ENCODE results near the gene DVL2.

Gene DVL2

DNA sequence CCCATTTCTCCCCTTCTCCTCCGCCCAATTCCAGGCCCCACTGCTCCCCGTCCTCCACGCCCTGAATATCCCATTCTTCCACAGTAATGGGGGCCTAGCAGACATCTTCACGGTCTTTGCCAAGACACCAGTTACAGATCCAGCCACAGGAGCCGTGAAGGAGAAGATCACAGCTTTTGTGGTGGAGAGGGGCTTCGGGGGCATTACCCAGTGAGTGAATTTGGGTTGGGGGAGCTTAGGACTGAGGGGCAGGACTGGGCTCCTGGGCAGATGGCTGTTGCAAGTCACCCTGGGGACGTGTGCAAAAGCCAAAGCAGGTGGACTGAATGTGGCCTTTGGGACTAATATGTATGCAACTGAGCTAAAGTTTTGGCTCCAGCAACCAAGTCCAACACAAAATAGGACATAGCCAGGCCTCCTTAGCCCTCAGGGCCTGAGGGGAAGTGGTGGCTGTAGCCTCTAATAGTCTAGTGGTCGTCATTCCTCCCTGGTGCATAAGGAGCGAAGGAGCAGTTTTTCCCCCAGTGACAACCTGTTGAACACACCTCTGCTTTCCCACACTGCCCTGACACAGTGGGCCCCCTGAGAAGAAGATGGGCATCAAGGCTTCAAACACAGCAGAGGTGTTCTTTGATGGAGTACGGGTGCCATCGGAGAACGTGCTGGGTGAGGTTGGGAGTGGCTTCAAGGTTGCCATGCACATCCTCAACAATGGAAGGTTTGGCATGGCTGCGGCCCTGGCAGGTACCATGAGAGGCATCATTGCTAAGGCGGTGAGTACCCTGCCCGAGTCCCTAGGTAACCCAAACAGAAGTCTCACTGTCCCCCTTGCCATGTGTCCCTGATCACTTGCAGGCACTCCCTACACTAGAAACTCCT lies 12.0 kb downstream of the DVL2 start:
- no peak overlapping the region for H3K4me3 ChIP-seq (ENCODE audit: low read depth, low read length)
- DNase-seq (ENCODE audit: low read depth) = no peak
- TF ChIP-seq CTCF (conservative IDR thresholded peaks at IDR 0.05; ENCODE audit: low read depth, low read length) = no peak

GRCh38 chr17:7221278-7222092 lies 12.8 kb downstream of the DVL2 start:
- DNase-seq (ENCODE audit: low read depth) = no peak
- no peak for TF ChIP-seq CTCF (conservative IDR thresholded peaks at IDR 0.05; ENCODE audit: low read depth, low read length)
- H3K4me3 ChIP-seq (ENCODE audit: low read depth, low read length) = no peak overlapping the region

DNA sequence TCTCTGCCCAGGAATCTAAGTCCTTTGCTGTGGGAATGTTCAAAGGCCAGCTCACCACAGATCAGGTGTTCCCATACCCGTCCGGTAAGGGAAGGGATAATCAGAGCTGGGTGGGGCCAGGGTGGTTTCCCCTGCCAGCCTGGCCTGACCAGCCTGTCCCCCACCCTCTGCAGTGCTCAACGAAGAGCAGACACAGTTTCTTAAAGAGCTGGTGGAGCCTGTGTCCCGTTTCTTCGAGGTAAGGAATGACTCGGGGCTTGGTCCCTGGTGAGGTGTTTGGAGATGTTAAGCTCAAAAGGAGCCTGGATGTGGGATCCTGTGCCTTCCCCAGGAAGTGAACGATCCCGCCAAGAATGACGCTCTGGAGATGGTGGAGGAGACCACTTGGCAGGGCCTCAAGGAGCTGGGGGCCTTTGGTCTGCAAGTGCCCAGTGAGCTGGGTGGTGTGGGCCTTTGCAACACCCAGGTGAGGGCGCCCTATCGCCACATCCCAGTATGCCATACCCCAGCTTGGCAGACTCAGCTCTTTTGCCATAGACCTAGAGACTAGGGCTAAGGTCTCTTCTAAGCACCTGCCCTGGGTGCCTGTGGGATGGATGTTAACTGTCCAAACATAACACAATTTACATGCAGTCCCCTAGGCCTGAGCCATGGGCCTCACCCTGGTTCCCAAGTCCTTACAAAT lies 13.6 kb downstream of the DVL2 start:
- peak; percentile 77 for DNase-seq (ENCODE audit: low read depth)
- peak; percentile 57 for TF ChIP-seq CTCF (conservative IDR thresholded peaks at IDR 0.05; ENCODE audit: low read depth, low read length)

DNA sequence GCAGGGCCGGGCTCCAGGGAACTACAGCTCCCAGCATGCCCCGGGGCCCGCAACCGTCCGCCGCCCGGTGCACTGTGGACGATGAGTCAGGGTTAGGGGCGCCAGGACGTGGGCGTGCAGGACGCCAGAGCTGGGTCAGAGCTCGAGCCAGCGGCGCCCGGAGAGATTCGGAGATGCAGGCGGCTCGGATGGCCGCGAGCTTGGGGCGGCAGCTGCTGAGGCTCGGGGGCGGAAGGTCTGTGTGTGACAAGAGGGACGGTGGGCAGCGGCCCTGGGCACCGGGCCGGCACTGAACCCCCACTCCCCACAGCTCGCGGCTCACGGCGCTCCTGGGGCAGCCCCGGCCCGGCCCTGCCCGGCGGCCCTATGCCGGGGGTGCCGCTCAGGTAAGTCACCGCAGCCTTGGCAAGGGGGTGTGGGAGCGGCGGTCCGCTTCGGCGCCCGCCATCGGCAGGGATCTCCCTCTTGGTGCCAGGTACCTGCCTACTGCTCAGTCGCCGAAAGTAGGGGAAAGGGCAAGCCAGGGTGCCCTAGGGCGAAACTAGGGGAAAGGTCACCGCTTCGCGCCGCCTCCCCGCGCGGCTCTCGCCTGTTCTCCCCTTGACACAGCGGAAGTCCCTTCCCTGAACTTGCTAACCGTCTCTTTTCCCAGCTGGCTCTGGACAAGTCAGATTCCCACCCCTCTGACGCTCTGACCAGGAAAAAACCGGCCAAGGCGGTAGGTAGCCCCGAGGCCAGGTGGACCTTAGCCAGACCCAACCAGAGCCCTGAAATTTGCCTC lies 14.3 kb downstream of the DVL2 start, which contains the start of the genes ACADVL and DLG4:
Gene ACADVL, plus strand, starts transcription at position 127 of the 781 bp plus-strand sequence. Its CDS starts 47 bp downstream, at position 174.
Gene DLG4, minus strand, starts transcription at position 25 of the 781 bp plus-strand sequence.
- H3K4me3 ChIP-seq (ENCODE audit: low read depth, low read length) = peak within 1 kb of the TSS; percentile 90
- no peak for TF ChIP-seq CTCF (conservative IDR thresholded peaks at IDR 0.05; ENCODE audit: low read depth, low read length)
- peak; percentile 92 for DNase-seq (ENCODE audit: low read depth)

More for the DNA sequence above, 13.6 kb downstream of the DVL2 start:
- H3K4me3 ChIP-seq (ENCODE audit: low read depth, low read length) = peak overlapping the region; percentile 90

- no peak for DNase-seq (ENCODE audit: low read depth)
- TF ChIP-seq CTCF (conservative IDR thresholded peaks at IDR 0.05; ENCODE audit: low read depth, low read length) = no peak
- peak overlapping the region; percentile 90 for H3K4me3 ChIP-seq (ENCODE audit: low read depth, low read length)
These were observed 15.0 kb downstream of the DVL2 start for GRCh38 chr17:7219229-7219811.

DNA sequence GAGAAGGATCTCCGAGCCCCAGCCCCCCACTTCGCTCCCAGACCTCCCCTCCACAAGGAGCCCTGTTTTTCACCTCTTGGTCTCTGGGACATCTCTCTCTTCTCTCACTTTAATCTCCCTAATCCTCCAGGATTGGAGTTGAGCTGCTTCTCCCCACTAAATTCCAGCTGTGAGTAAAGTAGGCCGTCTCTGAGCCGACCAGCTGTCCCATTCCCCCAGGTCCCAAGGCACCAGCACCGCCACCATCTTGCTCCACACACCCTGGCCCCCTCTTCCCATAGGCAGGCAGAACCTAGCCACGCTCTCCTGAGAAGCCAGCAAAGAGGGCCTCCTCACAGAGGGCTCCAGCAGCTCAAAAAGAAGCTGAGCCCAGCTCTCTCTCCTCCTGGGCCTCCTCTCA lies 15.6 kb downstream of the DVL2 start:
- DNase-seq (ENCODE audit: low read depth) = no peak
- TF ChIP-seq CTCF (conservative IDR thresholded peaks at IDR 0.05; ENCODE audit: low read depth, low read length) = no peak
- no peak overlapping the region for H3K4me3 ChIP-seq (ENCODE audit: low read depth, low read length)
